SK-N-MC (cell line): ENCODE measurements around the gene SLC24A1.

ENCODE experiments used
- DNase-seq: peaks from one replicate; pipeline ENCODE4 v3.0.0-alpha.2; 2011; ENCODE audit warnings: low read depth, low spot score
- H3K27ac ChIP-seq: fragments of 200-600 bp; sonication (generic); 2 replicates; pipeline ENCODE4 v1.5.1; 2016; ENCODE audit warnings: mixed run types
- H3K36me3 ChIP-seq: fragments of 200-600 bp; sonication (generic); 2 replicates; pipeline ENCODE4 v1.6.1; 2017; ENCODE audit warnings: antibody characterized with exemption, low read length, mixed read lengths; ENCODE audit not compliant: insufficient read depth
- H3K4me3 ChIP-seq: fragments of 200-600 bp; sonication (generic); 2 replicates; pipeline ENCODE4 v1.5.1; 2016
- H3K9ac ChIP-seq: fragments of 200-600 bp; sonication (generic); 2 replicates; pipeline ENCODE4 v1.8.0; 2017; ENCODE audit warnings: mixed run types, mixed read lengths; ENCODE audit not compliant: insufficient read length
- H3K9me3 ChIP-seq: fragments of 200-600 bp; sonication (generic); 2 replicates; pipeline ENCODE4 v1.6.1; 2017; ENCODE audit warnings: low read depth, mild to moderate bottlenecking, antibody characterized with exemption, low read length, moderate library complexity, mixed read lengths
- EZH2 ChIP-seq: fragments of 200-600 bp; sonication (generic); IDR thresholded peaks from one replicate; pipeline ENCODE4 v1.6.1; 2017; ENCODE audit warnings: antibody characterized with exemption
- FOXP2 ChIP-seq: optimal IDR thresholded peaks from 2 replicates; pipeline ENCODE3; 2011; ENCODE audit warnings: mild to moderate bottlenecking, moderate library complexity; ENCODE audit not compliant: insufficient read depth; ENCODE audit errors: extremely low read length, control extremely low read depth
- POLR2AphosphoS5 ChIP-seq: IDR thresholded peaks from 2 replicates; pipeline ENCODE4 v1.6.1; 2012; ENCODE audit warnings: mild to moderate bottlenecking, low read depth, low read length, borderline replicate concordance

SLC24A1 gene

DNA sequence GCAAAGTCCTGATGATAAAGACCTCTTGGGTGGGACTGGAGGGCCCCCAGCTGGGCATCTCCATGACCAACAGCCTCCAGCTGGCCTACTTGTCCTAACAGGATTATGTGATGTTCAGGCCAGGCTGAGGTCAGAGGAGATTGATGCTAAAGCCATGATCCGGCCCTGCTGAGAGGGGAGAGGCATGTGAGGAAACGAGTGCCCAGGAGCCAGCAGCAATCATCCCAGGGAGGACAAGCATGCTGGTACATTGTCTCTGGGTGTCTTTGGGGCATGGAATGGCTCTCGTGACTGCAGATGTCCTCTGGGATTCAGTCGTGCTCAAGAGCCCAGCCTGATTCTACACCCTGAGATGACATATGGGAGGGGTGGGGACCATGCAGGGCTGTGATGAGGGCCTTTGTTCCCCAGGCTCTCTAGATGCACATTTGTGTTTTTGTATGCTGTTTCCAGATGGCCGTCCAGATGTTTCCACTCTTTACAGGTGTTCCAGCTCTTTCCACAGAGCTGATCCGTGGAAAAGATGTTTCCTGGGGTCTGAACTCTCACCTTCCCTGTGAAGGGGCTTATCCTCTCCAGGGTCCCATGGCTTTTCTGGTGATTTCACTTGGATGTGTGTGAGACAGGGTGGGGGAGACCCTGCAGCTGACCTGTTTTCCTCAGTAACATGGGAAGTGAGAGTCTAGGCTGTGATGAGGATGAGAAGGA lies 20.2 kb downstream of the SLC24A1 start:
- TF ChIP-seq EZH2 (no peak), FOXP2 (no peak), POLR2AphosphoS5 (no peak)
- no peaks in the 10 kb centered on the region for H3K36me3 ChIP-seq
- no peak overlapping the region for H3K9ac ChIP-seq
- no peak overlapping the region for H3K27ac ChIP-seq
- DNase-seq, result no peak
- H3K4me3 ChIP-seq, result no peak overlapping the region
- H3K9me3 ChIP-seq, result no peaks in the 10 kb centered on the region

DNA sequence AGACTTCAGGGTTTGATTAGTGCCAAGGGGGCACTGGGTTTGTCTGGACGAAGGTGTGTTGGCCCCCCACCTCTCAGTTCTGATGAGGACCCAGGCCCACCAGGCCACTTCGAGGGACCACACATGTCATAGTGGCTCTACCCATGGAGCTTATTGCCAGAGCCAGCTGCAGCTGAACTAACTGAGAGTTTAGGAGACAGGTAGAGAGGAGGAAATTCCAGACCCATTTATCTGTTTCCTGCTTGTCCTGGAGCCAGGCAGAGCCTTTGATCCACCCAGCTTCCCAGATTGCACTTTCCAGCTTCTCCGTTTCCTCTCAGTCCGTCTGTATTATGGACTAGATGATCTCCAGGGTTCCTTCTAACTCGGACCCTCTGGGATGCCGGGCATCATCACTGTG lies 20.9 kb downstream of the SLC24A1 start:
- H3K9ac ChIP-seq, result no peak overlapping the region
- no peak overlapping the region for H3K4me3 ChIP-seq
- no peaks in the 10 kb centered on the region for H3K9me3 ChIP-seq
- H3K36me3 ChIP-seq, result no peaks in the 10 kb centered on the region
- TF ChIP-seq FOXP2, result no peak
- TF ChIP-seq EZH2, result no peak
- no peak for TF ChIP-seq POLR2AphosphoS5
- no peak for DNase-seq
- H3K27ac ChIP-seq, result no peak overlapping the region

DNA sequence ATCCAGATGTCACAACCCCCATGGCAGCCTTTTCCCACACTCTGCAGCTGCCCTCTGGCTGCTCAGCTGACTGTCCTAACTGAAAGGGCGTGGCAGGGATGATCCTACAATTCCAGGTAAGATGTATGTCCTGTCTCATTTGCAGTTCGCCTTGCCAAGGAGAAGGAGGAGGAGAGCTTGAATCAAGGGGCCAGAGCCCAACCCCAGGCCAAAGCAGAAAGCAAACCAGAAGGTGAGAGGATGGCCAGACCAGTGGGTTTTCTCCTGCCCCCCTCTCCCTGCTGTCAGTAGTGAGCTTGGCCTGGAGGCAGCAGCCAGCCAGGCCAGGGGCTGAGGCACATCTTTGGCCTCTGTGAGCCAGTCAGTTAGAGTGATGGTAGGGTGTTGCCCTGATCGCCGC lies 22.5 kb downstream of the SLC24A1 start:
- Histone ChIP-seq H3K9me3 (no peaks in the 10 kb centered on the region), H3K9ac (no peak overlapping the region), H3K36me3 (no peaks in the 10 kb centered on the region), H3K4me3 (no peak overlapping the region), H3K27ac (no peak overlapping the region)
- no peak for DNase-seq
- TF ChIP-seq POLR2AphosphoS5, result no peak
- TF ChIP-seq FOXP2, result no peak
- TF ChIP-seq EZH2, result no peak

DNA sequence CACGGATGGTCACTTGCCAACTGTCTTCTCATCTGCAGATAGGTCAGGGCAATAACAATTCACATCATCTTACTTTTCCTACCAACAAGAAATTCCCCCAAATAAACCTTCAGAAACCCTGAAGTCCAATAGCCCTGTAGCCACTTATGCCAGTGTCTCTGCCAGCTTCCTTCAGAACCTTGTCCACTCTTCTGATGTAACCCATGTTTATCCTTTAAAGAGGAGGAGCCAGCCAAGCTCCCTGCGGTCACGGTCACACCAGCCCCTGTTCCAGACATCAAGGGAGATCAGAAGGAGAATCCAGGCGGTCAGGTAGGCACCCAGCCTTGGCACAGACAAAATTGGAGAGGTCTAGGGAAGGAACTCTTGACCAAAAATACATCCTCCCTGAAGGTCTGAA lies 23.7 kb downstream of the SLC24A1 start:
- no peak for TF ChIP-seq EZH2
- TF ChIP-seq POLR2AphosphoS5, result no peak
- no peak for TF ChIP-seq FOXP2
- H3K27ac ChIP-seq, result no peak overlapping the region
- H3K36me3 ChIP-seq, result no peaks in the 10 kb centered on the region
- DNase-seq, result no peak
- no peak overlapping the region for H3K9ac ChIP-seq
- no peaks in the 10 kb centered on the region for H3K9me3 ChIP-seq
- H3K4me3 ChIP-seq, result no peak overlapping the region

DNA sequence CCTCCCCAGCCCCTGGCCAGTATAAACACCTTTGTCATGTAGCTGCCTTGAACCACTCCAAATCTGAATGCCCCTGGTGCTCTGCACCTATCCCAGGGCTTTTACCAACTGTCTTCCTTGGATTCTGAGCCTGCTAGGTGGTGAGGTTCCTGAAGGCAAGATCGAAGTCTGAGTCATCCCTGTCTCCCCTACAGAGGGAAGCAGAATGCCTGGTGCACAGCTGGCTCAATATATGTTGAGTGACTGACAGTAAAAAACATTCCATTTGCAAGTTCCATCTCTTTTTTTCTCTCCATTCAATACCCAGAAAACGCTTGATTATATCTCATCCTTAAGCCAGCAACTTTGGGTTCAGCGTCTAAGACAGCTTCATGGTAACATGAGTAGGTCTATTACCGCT lies 24.7 kb downstream of the SLC24A1 start:
- no peak overlapping the region for H3K4me3 ChIP-seq
- H3K36me3 ChIP-seq, result no peaks in the 10 kb centered on the region
- no peak overlapping the region for H3K9ac ChIP-seq
- H3K9me3 ChIP-seq, result no peaks in the 10 kb centered on the region
- DNase-seq, result no peak
- TF ChIP-seq POLR2AphosphoS5 (no peak), EZH2 (no peak), FOXP2 (no peak)
- H3K27ac ChIP-seq, result no peak overlapping the region

DNA sequence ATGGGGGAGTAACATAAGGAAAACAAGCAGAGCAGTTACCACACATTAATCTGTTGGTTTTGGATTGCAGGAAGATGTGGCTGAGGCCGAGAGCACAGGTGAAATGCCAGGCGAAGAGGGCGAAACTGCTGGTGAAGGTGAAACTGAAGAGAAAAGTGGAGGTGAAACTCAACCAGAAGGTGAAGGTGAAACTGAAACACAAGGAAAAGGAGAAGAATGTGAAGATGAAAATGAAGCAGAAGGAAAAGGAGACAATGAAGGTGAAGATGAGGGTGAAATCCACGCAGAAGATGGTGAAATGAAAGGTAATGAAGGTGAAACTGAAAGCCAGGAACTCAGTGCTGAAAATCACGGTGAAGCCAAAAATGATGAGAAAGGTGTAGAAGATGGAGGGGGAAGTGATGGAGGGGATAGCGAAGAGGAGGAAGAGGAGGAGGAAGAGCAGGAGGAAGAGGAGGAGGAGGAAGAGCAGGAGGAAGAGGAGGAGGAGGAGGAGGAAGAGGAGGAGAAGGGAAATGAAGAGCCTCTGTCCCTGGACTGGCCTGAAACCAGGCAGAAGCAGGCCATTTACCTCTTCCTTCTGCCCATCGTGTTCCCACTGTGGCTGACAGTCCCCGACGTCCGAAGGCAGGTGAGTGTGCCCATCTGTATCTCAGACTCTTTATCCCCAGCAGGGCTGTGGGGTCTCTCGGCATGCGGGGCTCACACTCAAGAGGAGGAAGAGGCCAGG lies 28.7 kb downstream of the SLC24A1 start:
- DNase-seq, result no peak
- TF ChIP-seq FOXP2, result no peak
- TF ChIP-seq EZH2, result no peak
- TF ChIP-seq POLR2AphosphoS5, result no peak

DNA sequence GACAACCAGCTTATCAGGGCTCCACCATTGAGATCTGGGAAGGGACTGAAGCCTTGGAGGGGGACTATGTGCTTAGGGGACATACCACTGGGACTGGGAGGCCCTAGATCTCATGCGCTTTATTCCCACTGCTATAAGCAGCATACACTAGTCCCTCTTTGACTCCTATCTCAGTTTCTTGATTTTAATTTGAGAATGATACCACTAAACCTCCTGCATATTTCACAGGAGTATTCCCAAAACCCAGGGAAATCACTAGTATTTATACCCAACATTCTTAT lies 29.2 kb downstream of the SLC24A1 start:
- no peak overlapping the region for H3K27ac ChIP-seq
- no peaks in the 10 kb centered on the region for H3K9me3 ChIP-seq
- H3K4me3 ChIP-seq, result no peak overlapping the region
- no peak for DNase-seq
- H3K9ac ChIP-seq, result no peak overlapping the region
- TF ChIP-seq POLR2AphosphoS5, result no peak
- no peak for TF ChIP-seq FOXP2
- no peak for TF ChIP-seq EZH2
- H3K36me3 ChIP-seq, result no peaks in the 10 kb centered on the region

More for the DNA sequence above, 28.7 kb downstream of the SLC24A1 start:
- Histone ChIP-seq H3K4me3 (no peak overlapping the region), H3K9me3 (no peaks in the 10 kb centered on the region), H3K27ac (no peak overlapping the region), H3K9ac (no peak overlapping the region), H3K36me3 (no peaks in the 10 kb centered on the region)

DNA sequence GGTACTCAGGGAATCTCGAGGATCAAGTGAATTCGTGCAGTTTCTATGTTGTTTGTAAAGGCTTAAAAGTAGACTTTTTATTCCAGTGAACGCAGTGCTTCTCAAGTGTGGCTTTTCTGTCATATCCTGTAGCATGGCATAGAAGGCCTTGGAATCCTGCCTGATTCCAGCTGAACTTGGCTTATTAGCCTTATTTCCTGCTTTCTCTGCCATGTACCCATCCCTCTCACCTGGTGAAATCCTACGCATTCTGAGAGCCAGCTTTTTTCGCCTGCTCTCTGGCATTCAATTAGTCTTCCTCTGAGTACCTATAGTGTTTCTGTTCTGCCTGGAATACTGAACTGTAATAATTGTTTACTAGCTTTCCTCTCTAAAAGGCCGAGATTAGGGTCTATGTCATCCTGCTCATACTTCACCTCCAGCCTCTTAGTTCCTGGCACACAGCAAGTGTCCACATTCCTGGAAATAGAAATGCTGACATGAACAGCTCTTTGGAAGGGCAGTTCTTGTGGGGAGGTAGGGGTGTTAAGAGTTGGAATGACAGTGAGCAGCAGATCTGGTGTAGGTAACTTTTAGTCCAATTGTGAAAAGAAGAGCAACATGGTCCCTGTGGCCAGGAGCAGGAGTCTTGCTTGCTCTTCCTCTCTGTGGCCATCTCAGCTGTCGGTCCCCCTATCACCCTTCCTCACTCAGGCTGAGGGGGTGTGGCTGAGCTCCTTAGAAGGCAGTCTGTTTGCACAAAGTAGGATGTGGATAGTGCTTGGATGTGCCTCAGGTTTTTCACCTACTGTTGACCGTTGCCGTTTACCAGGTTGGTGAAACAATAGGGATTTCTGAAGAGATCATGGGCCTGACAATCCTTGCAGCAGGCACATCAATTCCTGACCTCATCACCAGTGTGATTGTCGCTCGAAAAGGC lies 30.4 kb downstream of the SLC24A1 start:
- no peak for TF ChIP-seq POLR2AphosphoS5
- no peak for TF ChIP-seq FOXP2
- no peak for TF ChIP-seq EZH2
- DNase-seq, result no peak
- Histone ChIP-seq H3K9ac (no peak overlapping the region), H3K4me3 (no peak overlapping the region), H3K9me3 (no peaks in the 10 kb centered on the region), H3K27ac (no peak overlapping the region), H3K36me3 (no peaks in the 10 kb centered on the region)
